Astrocyte (in vitro differentiated cells and primary cell): ENCODE data around the gene HECA. TPM values are rescaled to one million over a fixed set of nuclear protein-coding genes. Genes with fewer than 3 reads are reported as not detected.

Experiments
- DNase-seq: peaks from one replicate; pipeline ENCODE4 v3.0.0-alpha.2; 2010; ENCODE audit warnings: low read depth
- FAIRE-seq: peaks from 2 replicates; lab custom pipeline; 2011; peaks lifted over from hg19 to GRCh38; lab: Jason Lieb, UNC
- H2AFZ ChIP-seq: 2 replicates; pipeline ENCODE4 v1.6.0; 2012; ENCODE audit warnings: low read depth, low read length, inconsistent platforms
- H3K27ac ChIP-seq: 2 replicates; pipeline ENCODE4 v1.5.1; 2011; ENCODE audit warnings: low read depth, low read length, inconsistent platforms
- H3K27me3 ChIP-seq: 2 replicates; pipeline ENCODE4 v1.6.0; 2011; ENCODE audit warnings: low read length, inconsistent platforms; ENCODE audit not compliant: insufficient read depth
- H3K36me3 ChIP-seq: 2 replicates; pipeline ENCODE4 v1.5.1; 2011; ENCODE audit warnings: low read length, inconsistent platforms; ENCODE audit not compliant: insufficient read depth
- H3K4me1 ChIP-seq: 2 replicates; pipeline ENCODE4 v1.5.1; 2011; ENCODE audit warnings: low read length, inconsistent platforms; ENCODE audit not compliant: insufficient read depth
- H3K4me2 ChIP-seq: 2 replicates; pipeline ENCODE4 v1.6.0; 2012; ENCODE audit warnings: low read length, inconsistent platforms
- H3K4me3 ChIP-seq: 2 replicates; pipeline ENCODE4 v1.5.1; 2011; ENCODE audit warnings: low read depth, mild to moderate bottlenecking, low read length, inconsistent platforms; ENCODE audit not compliant: insufficient read depth
- H3K79me2 ChIP-seq: 2 replicates; pipeline ENCODE4 v1.6.0; 2012; ENCODE audit warnings: mild to moderate bottlenecking, low read length, inconsistent platforms; ENCODE audit not compliant: insufficient read depth
- H3K9ac ChIP-seq: 2 replicates; pipeline ENCODE4 v1.6.0; 2012; ENCODE audit warnings: mild to moderate bottlenecking, low read length, inconsistent platforms
- H3K9me3 ChIP-seq: 2 replicates; pipeline ENCODE4 v1.5.1; 2012; ENCODE audit warnings: low read depth, mild to moderate bottlenecking, low read length, inconsistent platforms; ENCODE audit not compliant: insufficient read depth
- H4K20me1 ChIP-seq: 2 replicates; pipeline ENCODE4 v1.6.0; 2012; ENCODE audit warnings: low read length, inconsistent platforms; ENCODE audit not compliant: insufficient read depth
- H3K27ac Mint-ChIP-seq: one replicate; pipeline ENCODE4 v1.8.0; 2021; ENCODE audit warnings: mild to moderate bottlenecking, mixed read lengths; ENCODE audit not compliant: unreplicated experiment
- H3K27me3 Mint-ChIP-seq: one replicate; pipeline ENCODE4 v1.8.0; 2021; ENCODE audit warnings: low read depth, mixed read lengths; ENCODE audit not compliant: unreplicated experiment
- H3K36me3 Mint-ChIP-seq: one replicate; pipeline ENCODE4 v1.8.0; 2021; ENCODE audit warnings: low read depth, mixed read lengths; ENCODE audit not compliant: unreplicated experiment
- H3K4me1 Mint-ChIP-seq: one replicate; pipeline ENCODE4 v1.8.0; 2021; ENCODE audit warnings: low read depth, mixed read lengths; ENCODE audit not compliant: unreplicated experiment
- H3K4me3 Mint-ChIP-seq: one replicate; pipeline ENCODE4 v1.8.0; 2021; ENCODE audit warnings: mild to moderate bottlenecking, moderate library complexity, mixed read lengths; ENCODE audit not compliant: unreplicated experiment
- H3K9me3 Mint-ChIP-seq: one replicate; pipeline ENCODE4 v1.8.0; 2021; ENCODE audit warnings: mild to moderate bottlenecking, mixed read lengths; ENCODE audit not compliant: unreplicated experiment
- CTCF ChIP-seq: IDR thresholded peaks from 2 replicates; pipeline ENCODE4 v1.5.1; 2011; ENCODE audit warnings: low read depth, mild to moderate bottlenecking, inconsistent platforms, low read length, moderate library complexity; ENCODE audit not compliant: insufficient read depth
- EZH2 ChIP-seq: IDR thresholded peaks from 2 replicates; pipeline ENCODE4 v1.6.1; 2012; ENCODE audit warnings: mild to moderate bottlenecking, low read length, inconsistent platforms; ENCODE audit not compliant: insufficient read depth
- total RNA-seq: library from RNA; stranded (reverse); gene quantifications from 2 replicates; pipeline ENCODE4 v1.2.1, GENCODE V29; 2021

Gene HECA
- total RNA-seq, 1 donor from 2014 or later: 11.1 TPM

- Mint-ChIP-seq H3K4me1 (peaks cover 10% of the 10 kb centered on the region), H3K9me3 (no peaks in the 10 kb centered on the region), H3K36me3 (no peaks in the 10 kb centered on the region), H3K27me3 (no peaks in the 10 kb centered on the region), H3K4me3 (no peak overlapping the region), H3K27ac (no peak overlapping the region)
- Histone ChIP-seq H3K79me2 (peaks cover 32% of the 10 kb centered on the region), H3K9me3 (no peaks in the 10 kb centered on the region), H4K20me1 (peaks cover 29% of the 10 kb centered on the region), H3K4me2 (peak overlapping the region; percentile 13), H3K36me3 (no peaks in the 10 kb centered on the region), H3K4me1 (peaks cover 11% of the 10 kb centered on the region), H3K9ac (no peak overlapping the region), H3K27me3 (no peaks in the 10 kb centered on the region), H2AFZ (no peak overlapping the region), H3K4me3 (no peak overlapping the region), H3K27ac (no peak overlapping the region)
- FAIRE-seq (no peak), DNase-seq (no peak)
- TF ChIP-seq EZH2: no peak
- no peak for TF ChIP-seq CTCF
Observed at GRCh38 chr6:139150920-139151319, 16.0 kb downstream of the HECA start.

- Histone ChIP-seq H3K36me3 (no peaks in the 10 kb centered on the region), H3K9me3 (no peaks in the 10 kb centered on the region), H3K27ac (no peak overlapping the region), H3K4me1 (peaks cover 11% of the 10 kb centered on the region), H4K20me1 (peaks cover 29% of the 10 kb centered on the region), H3K79me2 (peaks cover 27% of the 10 kb centered on the region), H3K27me3 (no peaks in the 10 kb centered on the region), H3K4me3 (no peak overlapping the region), H2AFZ (no peak overlapping the region), H3K4me2 (no peak overlapping the region), H3K9ac (no peak overlapping the region)
- TF ChIP-seq EZH2 (no peak), CTCF (no peak)
- FAIRE-seq: no peak
- H3K27me3 Mint-ChIP-seq: no peaks in the 10 kb centered on the region
- H3K27ac Mint-ChIP-seq: no peak overlapping the region
- DNase-seq: no peak
- H3K4me1 Mint-ChIP-seq: peaks cover 7% of the 10 kb centered on the region
- H3K36me3 Mint-ChIP-seq: no peaks in the 10 kb centered on the region
- no peaks in the 10 kb centered on the region for H3K9me3 Mint-ChIP-seq
- H3K4me3 Mint-ChIP-seq: no peak overlapping the region
Observed at GRCh38 chr6:139151425-139152087, 16.7 kb downstream of the HECA start.
